Fibroblast of peridontal ligament (primary cell): ENCODE measurements around the gene AGBL4.
"Not testable (repeated sequence)": the region's sequence is repeated elsewhere in the genome, so short reads cannot be mapped to it uniquely, and the experiment has no call there.

ENCODE experiments used
- DNase-seq: peaks from one replicate; pipeline ENCODE4 v3.0.0-alpha.2; 2010; ENCODE audit errors: extremely low read depth

The AGBL4 gene

DNA sequence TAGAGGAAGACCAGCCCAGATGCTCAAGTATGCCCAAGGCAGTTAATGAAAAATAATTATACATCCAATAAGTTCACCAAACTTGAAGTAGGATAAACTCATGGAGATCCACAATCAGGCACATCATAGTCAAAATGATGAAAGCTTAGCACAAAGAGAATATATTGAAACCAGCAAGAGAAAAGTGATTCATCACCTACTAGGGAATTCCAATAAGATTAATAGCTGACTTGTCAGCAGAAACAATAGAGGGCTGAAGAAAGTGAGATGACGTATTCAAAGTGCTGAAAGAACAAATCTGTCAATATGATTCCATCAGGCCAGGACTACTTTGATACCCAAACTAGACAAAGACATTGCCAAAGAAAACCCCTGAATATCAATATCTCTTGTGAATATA, 995.4 kb downstream of the AGBL4 start:
- DNase-seq = no peak

GRCh38 chr1:49026230-49026811, 997.4 kb downstream of the AGBL4 start:
- DNase-seq = no peak

DNA sequence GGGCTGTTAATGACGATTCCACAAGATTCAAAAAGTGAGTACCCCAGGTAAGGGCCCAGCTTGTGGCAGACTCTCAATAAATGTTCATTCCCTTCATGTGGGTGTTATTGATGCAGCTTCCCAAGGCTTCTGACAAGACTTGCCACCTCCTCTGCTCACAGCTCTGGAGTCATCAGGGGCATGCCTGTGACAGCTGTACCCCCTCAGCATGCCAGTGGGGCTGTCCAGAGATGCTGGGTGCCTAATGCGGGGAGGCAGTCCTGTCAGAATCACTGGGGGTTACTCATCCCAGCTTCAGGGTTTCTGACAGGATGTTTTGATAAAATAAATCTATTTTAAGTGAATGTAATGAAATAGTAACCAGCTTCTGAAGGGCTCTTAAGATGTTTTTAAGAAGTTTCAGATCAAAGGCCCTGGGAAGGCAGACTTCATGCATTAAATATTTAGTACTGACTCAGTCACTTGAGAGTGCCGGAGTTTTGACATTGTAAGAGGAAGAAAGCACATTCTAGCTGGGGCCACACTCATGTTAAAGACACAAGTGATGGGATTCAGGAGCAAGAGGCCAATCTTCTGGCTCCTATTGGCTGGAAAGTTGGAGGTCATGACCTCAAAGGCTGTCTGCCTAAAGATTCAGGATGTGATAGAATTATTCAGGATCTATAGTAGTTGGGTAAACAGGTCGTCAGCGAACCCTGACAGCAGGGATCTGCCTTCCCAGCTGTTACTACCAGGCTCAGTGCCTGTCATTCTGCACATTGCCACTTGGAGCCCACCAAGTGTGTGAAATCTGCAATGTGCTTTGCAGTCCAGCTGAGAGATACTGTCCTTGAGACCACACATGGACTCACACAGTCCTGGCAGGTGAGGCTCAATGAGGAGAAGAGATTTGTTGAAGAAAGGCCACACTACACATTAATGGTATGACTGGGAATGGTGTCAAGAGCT, 1007.5 kb downstream of the AGBL4 start:
- DNase-seq = no peak

- DNase-seq = no peak
Measured at GRCh38 chr1:49013079-49013478, 1010.7 kb downstream of the AGBL4 start.

- not testable (repeated sequence) for DNase-seq
Measured at GRCh38 chr1:49002981-49003380, 1020.8 kb downstream of the AGBL4 start.

DNA sequence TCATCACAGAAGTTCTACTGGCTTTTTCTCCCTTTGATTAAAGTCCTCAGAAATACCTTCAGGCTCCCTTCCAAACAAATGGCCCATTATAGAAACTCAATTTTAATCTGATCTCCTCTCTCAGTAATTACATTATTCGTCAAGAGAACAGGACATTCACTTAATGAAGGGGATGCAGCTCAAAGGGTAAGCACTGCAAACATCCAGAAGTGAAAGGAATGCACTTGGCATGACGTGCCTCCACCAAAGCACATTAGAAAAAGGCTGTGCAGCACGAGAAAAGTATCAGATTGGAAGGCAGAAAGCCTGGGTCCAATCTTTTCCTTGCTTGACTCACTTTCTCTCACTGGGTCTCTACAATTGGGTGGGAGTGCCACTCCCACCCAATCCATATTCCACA, 1024.4 kb downstream of the AGBL4 start:
- no peak for DNase-seq

DNA sequence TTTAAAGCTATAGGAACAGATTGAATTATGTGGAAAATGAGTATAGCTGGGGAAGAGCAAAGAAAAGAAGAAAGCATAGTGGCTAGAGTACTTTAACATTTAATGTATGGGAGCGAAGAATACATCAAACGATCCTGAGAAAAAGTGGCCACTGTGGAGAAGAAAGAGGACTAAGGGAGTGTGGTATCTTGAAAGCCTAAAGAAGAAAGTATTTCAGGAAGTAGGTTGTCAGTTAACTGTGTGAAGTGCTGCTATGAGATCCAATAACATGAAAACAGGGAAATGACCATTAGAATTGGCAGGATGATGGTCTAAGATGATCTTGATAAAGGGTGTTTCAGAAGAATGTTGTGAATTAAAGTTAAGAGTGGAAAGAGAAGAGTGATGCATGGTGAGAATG, 1027.4 kb downstream of the AGBL4 start:
- DNase-seq = no peak

DNA sequence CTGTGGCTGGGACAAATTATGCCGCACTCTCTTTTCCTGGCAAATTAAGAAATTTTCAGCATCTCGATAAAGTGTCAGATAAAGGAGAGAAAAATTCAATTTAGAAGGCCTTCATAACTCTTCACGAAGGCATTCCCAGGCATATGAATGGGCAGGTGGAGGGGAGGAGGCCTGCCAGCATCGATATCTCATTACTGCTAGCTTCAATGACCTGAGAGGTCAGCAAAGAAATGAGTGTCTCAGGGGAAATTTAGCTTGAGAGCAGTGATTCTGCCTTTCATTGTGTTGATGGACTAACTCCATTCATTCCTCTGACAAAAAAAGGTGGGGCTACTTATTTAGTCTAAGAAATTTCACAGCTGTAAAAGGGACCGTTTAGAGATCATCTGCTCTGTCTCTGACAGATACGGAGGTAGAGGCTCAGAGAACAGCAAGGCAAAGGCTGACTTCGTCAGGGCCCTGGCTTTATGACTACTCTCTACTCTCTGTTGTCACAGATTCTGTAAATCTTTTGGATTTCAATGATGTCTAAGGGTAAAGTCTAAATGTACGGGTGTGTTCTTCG, 1035.0 kb downstream of the AGBL4 start:
- DNase-seq = no peak

DNA sequence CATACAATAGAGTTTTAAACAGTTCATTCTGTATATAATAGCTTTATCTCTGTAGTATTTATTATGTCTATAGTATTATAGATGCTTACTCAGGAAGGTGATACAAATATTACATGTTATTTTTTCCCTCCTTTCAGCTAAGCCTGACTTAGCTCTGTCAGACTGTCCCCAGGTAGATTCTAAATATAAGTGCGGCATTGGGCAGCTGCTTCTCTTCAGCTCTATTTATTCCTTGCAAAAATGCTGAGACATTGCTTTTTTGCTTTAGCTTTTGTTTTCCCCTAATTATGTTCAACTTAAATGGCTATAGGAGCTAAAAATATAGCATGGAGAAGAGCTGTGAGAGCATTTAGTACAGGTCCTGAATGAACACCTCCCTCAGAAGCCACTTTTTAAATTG, 1043.8 kb downstream of the AGBL4 start:
- DNase-seq = no peak

GRCh38 chr1:48978413-48978812, 1045.3 kb downstream of the AGBL4 start:
- DNase-seq = no peak

DNA sequence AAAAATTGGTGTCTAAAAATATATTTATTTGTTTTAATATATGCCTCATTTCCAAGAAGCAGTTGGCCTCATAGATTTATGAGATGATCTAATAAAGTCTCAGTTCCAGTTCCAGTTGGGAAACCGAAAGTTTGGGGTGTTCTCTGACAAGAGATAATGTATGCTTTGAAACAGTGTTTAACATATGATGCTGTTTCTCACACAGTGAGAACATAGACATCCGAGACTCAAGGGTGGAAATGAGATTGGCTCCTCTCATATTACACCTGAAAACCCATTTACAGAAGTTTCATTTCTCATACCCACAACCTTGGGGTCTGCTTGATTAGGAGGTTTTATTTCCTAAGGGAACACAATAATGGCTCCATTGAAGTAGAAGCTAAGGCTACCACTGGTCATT, 1046.5 kb downstream of the AGBL4 start:
- no peak for DNase-seq

DNA sequence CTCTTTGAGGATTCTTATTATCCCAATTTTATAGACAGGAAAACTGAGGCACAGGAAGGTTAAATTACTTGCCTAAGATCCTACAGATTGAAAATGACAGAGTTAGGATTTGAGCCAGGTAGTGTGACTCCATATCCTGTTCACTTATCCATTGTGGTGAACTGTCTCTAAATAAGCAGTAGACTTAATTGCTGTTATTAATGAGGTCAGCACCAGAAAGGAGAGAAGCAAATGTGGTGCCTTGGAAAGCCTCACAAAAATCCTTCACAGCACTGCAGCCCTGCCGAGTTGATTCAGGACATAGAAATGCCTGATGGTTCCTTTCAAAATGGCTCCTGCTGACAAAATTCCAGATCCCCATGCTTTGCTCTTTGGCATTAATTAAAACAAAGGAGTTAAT, 1053.8 kb downstream of the AGBL4 start:
- no peak for DNase-seq

DNA sequence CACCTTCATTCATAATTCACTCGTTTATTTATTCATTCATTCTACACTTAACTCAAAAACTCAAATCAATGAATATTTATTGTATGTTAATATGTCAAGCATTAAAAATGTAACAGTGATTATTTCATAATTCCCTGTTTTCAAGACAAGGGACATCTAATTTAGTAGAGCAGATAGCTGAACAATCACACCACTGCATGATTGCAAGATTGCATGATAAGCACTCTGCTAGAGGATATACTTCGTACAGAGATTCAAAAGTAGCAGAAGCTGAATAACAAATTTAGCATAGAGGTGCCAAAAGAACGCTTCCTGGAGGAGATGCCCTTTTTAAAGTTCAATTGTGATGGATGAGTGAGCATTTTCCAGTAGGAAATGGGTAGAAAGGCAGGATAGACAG, 1056.4 kb downstream of the AGBL4 start:
- no peak for DNase-seq

DNA sequence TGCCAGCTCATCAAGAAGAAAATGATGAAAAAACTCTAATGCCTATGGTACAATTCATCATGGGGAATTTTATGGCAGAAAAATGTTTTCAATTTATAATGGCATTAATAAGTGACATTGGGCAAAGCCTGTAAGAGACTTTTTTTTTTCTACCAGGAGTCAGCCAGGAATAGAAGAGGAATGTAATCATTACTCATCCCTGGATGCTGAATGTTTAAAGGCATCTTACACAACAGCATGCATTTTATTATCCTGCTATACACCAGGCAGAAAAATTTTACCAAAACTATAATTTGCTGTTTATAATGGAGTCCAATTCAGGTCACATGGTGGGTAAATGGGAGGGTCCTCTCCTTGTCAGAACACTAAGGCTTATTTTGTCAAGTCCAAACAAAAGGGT, 1057.2 kb downstream of the AGBL4 start:
- no peak for DNase-seq

DNA sequence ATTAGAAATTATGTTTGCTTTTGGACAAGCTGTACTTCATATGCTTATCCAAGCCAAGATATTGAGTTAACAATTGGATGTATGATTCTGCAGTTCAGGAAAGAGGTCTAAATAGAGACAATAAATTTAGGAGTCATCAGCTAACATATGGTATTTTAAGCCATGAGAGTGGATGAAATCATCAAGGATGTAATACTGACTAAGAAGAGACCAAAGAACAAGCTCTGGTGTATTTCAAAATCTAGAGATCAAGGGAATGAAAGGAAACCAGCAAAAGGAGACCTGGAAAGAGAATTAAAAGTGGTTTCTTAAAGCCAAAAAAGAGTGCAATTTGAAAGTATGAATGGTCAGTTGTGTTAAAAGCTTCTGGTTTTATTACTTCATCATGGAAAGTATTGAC, 1063.4 kb downstream of the AGBL4 start:
- DNase-seq = no peak

DNA sequence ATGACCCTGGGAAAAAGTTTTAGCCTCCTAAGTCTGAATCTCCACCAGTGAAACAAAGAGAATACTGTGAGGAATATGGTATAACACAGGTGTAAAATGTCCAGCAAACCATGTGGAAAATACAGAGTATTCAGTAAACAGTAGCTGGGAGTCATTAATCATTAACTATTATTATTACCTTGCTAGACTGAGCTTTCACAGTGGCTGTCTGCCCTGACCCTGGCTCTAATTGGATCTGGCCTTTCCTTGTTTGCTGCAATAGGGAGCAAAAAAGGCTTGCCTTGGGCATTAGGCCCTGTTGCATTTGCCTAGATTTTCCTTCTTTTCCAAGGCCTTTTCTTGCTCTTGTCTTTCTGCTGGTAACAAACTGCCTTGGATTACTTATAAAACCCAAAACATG, 1068.0 kb downstream of the AGBL4 start:
- DNase-seq = no peak

- DNase-seq = no peak
Measured at GRCh38 chr1:48953617-48954016, 1070.1 kb downstream of the AGBL4 start.

- no peak for DNase-seq
Measured at GRCh38 chr1:48948562-48948961, 1075.2 kb downstream of the AGBL4 start.

GRCh38 chr1:48947761-48948537, 1075.8 kb downstream of the AGBL4 start:
- DNase-seq = no peak

DNA sequence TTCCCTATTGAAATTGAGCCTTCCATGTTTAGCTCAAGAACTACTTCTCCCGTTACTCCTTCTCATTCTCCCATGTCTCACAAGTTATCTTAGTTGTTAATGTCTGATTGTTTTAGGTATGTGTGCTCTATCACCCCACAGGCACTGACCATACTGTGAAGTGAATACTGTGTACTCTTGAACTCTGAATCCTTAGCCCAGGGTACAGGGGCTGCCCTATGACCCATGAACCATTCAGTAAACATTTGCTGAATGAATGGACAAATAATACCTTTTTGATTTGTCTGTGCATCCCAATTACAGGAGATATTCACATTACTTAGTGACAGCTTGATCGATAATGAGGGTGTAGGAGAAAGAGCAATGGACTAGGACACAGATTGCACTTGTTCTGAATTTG, 1077.7 kb downstream of the AGBL4 start:
- DNase-seq = no peak

DNA sequence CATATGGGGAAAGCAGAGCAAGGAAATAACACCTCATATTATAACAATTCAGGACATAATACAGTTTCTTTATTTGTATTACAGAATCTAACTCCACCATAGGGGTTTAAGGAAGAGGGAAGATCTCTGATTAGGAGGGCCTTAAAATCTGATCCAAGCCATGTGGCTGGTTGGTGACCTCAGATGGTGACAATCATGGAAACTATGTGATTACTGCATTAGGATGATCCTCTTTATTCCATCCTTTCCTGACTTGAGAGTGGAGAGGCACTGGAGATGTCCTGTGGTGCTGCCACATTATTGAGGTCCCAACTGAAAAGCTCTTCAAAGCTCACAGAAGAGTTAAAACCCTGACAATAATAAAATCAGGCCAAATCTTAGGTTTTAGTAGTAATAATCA, 1078.9 kb downstream of the AGBL4 start:
- DNase-seq = no peak

GRCh38 chr1:48943826-48944225, 1079.9 kb downstream of the AGBL4 start:
- no peak for DNase-seq
